ENCODE data around the gene PTGDS. TPM values are rescaled to one million over a fixed set of nuclear protein-coding genes. Genes with fewer than 3 reads are reported as not detected.

PTGDS gene
- total RNA-seq, 1 experiment from 2014 or later: 1.1 TPM

DNA sequence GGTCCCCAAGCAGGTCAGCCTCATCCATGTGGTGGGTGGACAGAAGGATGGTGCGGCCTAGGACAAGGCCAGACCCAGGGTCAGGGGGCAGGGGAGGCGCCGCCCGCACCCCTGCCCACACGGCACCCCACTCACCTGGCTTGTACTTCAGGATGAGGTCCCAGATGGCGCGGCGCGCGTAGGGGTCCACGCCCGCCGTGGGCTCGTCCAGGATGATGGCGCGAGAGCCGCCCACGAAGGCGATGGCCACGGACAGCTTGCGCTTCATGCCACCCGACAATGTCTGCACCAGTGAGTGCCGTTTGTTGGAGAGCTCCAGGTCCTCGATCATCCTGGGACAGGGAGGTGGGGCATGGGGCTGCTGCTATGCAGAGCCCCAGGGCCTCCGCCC lies 38.2 kb downstream of the PTGDS start:
- TF ChIP-seq, protein P1, sequence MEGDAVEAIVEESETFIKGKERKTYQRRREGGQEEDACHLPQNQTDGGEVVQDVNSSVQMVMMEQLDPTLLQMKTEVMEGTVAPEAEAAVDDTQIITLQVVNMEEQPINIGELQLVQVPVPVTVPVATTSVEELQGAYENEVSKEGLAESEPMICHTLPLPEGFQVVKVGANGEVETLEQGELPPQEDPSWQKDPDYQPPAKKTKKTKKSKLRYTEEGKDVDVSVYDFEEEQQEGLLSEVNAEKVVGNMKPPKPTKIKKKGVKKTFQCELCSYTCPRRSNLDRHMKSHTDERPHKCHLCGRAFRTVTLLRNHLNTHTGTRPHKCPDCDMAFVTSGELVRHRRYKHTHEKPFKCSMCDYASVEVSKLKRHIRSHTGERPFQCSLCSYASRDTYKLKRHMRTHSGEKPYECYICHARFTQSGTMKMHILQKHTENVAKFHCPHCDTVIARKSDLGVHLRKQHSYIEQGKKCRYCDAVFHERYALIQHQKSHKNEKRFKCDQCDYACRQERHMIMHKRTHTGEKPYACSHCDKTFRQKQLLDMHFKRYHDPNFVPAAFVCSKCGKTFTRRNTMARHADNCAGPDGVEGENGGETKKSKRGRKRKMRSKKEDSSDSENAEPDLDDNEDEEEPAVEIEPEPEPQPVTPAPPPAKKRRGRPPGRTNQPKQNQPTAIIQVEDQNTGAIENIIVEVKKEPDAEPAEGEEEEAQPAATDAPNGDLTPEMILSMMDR (IDR thresholded peaks at IDR 0.05; ENCODE audit: unreplicated experiment): no peak
- ChIA-PET CTCF (interaction anchor here (0.5 to 1.8 kb wide), 2 partner anchors 14 to 23 kb away, joined by 4 to 6 read pairs; no protein-coding TSS in a partner anchor), POLR2A (no interaction called here)
- BruUV-seq (replicated peaks): no TSS peak
- H3K27me3 Mint-ChIP-seq (ENCODE audit: insufficient read depth, unreplicated experiment): no peaks in the 10 kb centered on the region
- no peak overlapping the region for H3K27ac Mint-ChIP-seq (ENCODE audit: low read depth, unreplicated experiment)
- no peak overlapping the region for H3K4me3 Mint-ChIP-seq (ENCODE audit: unreplicated experiment)
- H3K4me1 Mint-ChIP-seq (ENCODE audit: insufficient read depth, unreplicated experiment): no peaks in the 10 kb centered on the region
- intact Hi-C loops (cut with micrococcal nuclease): no loop called here
- H3K36me3 Mint-ChIP-seq (ENCODE audit: insufficient read depth, unreplicated experiment): peaks cover 23% of the 10 kb centered on the region
- no peak for DNase-seq (ENCODE audit: unreplicated experiment)
- H3K9me3 Mint-ChIP-seq (ENCODE audit: unreplicated experiment): no peaks in the 10 kb centered on the region

DNA sequence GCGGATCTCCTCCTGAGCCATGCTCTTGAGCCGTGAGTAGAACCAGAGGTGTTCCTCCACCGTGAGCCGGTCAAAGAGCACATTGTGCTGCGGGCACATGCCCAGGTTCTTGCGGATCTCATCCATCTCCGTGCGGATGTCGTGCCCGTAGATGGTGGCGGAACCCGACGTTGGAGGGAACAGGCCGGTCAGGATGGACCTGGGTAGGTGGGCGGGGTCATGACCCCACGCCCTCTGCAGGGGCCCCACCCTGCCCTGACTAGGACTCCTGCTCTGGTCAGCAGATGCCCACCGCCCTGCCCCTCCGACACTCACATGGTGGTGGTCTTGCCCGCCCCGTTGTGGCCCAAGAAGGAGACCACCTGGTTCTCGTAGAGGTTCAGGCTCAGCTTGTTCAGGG lies 38.7 kb downstream of the PTGDS start:
- TF ChIP-seq, protein P1 (IDR thresholded peaks at IDR 0.05; ENCODE audit: unreplicated experiment): no peak
- ChIA-PET POLR2A (no interaction called here), CTCF (no interaction called here)
- no TSS peak for BruUV-seq (replicated peaks)
- Mint-ChIP-seq H3K27ac (ENCODE audit: low read depth, unreplicated experiment) (no peak overlapping the region), H3K4me3 (ENCODE audit: unreplicated experiment) (no peak overlapping the region), H3K4me1 (ENCODE audit: insufficient read depth, unreplicated experiment) (no peaks in the 10 kb centered on the region), H3K36me3 (ENCODE audit: insufficient read depth, unreplicated experiment) (peaks cover 22% of the 10 kb centered on the region), H3K9me3 (ENCODE audit: unreplicated experiment) (no peaks in the 10 kb centered on the region), H3K27me3 (ENCODE audit: insufficient read depth, unreplicated experiment) (no peaks in the 10 kb centered on the region)
- no peak for DNase-seq (ENCODE audit: unreplicated experiment)
- intact Hi-C loops (cut with micrococcal nuclease): no loop called here

- DNase-seq (ENCODE audit: unreplicated experiment): no peak
- peaks cover 17% of the 10 kb centered on the region for H3K36me3 Mint-ChIP-seq (ENCODE audit: insufficient read depth, unreplicated experiment)
- ChIA-PET CTCF (interaction anchor here (0.6 kb wide), 1 partner anchor 223 kb away, joined by 3 read pairs; no protein-coding TSS in a partner anchor), POLR2A (interaction anchor here (0.6 kb wide), 1 partner anchor 150 kb away, joined by 3 read pairs; the partner anchor contains the start of gene EDF1)
- TF ChIP-seq, protein P1 (IDR thresholded peaks at IDR 0.05; ENCODE audit: unreplicated experiment): no peak
- no TSS peak for BruUV-seq (replicated peaks)
- H3K27ac Mint-ChIP-seq (ENCODE audit: low read depth, unreplicated experiment): no peak overlapping the region
- intact Hi-C loops (cut with micrococcal nuclease): no loop called here
- H3K27me3 Mint-ChIP-seq (ENCODE audit: insufficient read depth, unreplicated experiment): no peaks in the 10 kb centered on the region
- H3K4me3 Mint-ChIP-seq (ENCODE audit: unreplicated experiment): no peak overlapping the region
- no peaks in the 10 kb centered on the region for H3K4me1 Mint-ChIP-seq (ENCODE audit: insufficient read depth, unreplicated experiment)
- no peaks in the 10 kb centered on the region for H3K9me3 Mint-ChIP-seq (ENCODE audit: unreplicated experiment)
Observed at GRCh38 chr9:137016436-137016835, 39.1 kb downstream of the PTGDS start.

DNA sequence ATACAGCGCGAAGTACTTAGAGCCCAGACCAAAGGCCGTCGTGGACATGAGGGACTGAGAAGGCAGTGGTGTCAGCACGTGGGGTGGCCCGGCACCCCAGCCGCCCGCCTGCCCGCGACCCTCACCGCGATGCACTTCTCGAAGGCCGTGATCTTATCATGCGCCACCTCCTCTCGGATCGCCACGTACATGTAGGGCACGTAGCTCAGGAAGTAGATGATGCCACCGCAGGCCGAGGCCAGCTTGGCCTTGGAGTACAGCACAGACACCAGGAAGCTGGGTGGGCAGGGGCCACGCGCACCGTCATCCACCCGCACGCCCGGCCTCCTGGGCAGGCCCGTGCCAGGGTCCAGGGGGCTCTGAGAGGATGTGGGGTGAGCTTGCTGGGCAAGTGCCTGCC lies 39.8 kb downstream of the PTGDS start:
- ChIA-PET CTCF (interaction anchor here (0.6 to 3.0 kb wide), 2 partner anchors 11 to 224 kb away, joined by 3 to 14 read pairs; partner anchors contain the start of gene ABCA2), POLR2A (interaction anchor here (0.6 kb wide), 1 partner anchor 151 kb away, joined by 3 read pairs; the partner anchor contains the start of gene EDF1)
- intact Hi-C loops (cut with micrococcal nuclease): no loop called here
- H3K27me3 Mint-ChIP-seq (ENCODE audit: insufficient read depth, unreplicated experiment): no peaks in the 10 kb centered on the region
- H3K27ac Mint-ChIP-seq (ENCODE audit: low read depth, unreplicated experiment): no peak overlapping the region
- TF ChIP-seq, protein P1 (IDR thresholded peaks at IDR 0.05; ENCODE audit: unreplicated experiment): no peak
- DNase-seq (ENCODE audit: unreplicated experiment): no peak
- no peaks in the 10 kb centered on the region for H3K9me3 Mint-ChIP-seq (ENCODE audit: unreplicated experiment)
- no TSS peak for BruUV-seq (replicated peaks)
- no peak overlapping the region for H3K4me3 Mint-ChIP-seq (ENCODE audit: unreplicated experiment)
- no peaks in the 10 kb centered on the region for H3K4me1 Mint-ChIP-seq (ENCODE audit: insufficient read depth, unreplicated experiment)
- H3K36me3 Mint-ChIP-seq (ENCODE audit: insufficient read depth, unreplicated experiment): peaks cover 13% of the 10 kb centered on the region
